GM12891 (cell line): ENCODE measurements around the gene LCOR.

Experiments
- DNase-seq: peaks from one replicate; pipeline ENCODE4 v3.0.0; 2011; ENCODE audit warnings: low spot score; ENCODE audit not compliant: insufficient read length
- FAIRE-seq: peaks from 2 replicates; lab custom pipeline; 2011; peaks lifted over from hg19 to GRCh38; lab: Jason Lieb, UNC
- PAX5 ChIP-seq: IDR thresholded peaks from 2 replicates; pipeline ENCODE4 v1.6.1; 2011; ENCODE audit warnings: low read length, moderate library complexity, mild to moderate bottlenecking; ENCODE audit not compliant: insufficient read depth, severe bottlenecking
- POLR2A ChIP-seq: IDR thresholded peaks from 2 replicates; pipeline ENCODE4 v1.6.1; 2011; ENCODE audit warnings: low read depth, low read length, control low read depth
- POLR2AphosphoS5 ChIP-seq: IDR thresholded peaks from 2 replicates; pipeline ENCODE4 v1.6.1; 2011; ENCODE audit warnings: low read depth, low read length, control low read depth
- POU2F2 ChIP-seq: IDR thresholded peaks from 2 replicates; pipeline ENCODE4 v1.6.1; 2011; ENCODE audit warnings: low read depth, mild to moderate bottlenecking, control low read depth, low read length, moderate library complexity
- SPI1 ChIP-seq: IDR thresholded peaks from 2 replicates; pipeline ENCODE4 v1.6.1; 2011; ENCODE audit warnings: low read depth, low read length, control low read depth
- TAF1 ChIP-seq: IDR thresholded peaks from 2 replicates; pipeline ENCODE4 v1.6.1; 2011; ENCODE audit warnings: low read depth, low read length, control low read depth

LCOR gene

DNA sequence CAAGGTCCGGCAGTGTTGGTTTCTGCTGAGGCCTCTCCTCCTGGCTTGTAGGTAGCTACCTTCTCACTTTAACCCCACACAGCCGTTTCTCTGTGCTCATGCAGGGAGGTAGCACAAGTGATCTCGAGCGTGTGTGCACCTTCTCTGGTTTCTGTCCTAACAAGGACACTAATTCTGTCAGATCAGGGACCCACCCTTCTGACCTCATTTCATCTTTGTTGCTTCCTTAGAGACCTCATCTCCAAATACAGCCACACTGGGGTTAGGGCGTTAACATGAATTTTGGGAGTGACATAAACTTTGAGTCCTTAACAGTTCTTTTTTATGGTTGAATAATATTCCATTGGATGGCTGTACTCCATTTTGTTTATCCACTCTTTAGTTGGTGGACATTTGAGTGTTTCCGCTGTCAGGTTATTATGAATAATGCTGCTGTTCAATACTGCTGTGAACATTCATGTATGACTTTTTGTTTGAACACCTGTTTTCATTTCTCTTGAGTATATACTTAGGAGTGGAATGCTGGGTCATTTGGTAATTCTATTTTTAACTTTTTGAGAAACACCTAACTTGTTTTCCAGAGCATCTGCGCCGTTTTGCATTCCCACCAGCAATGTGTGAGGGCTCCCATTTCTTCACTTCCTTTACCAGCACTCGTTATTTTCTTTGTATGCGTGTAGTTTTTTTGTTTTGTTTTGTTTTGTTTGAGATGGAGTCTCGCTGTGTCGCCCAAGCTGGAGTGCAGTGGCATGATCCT, 57.5 kb downstream of the LCOR start:
- FAIRE-seq (peak; percentile 26), DNase-seq (no peak)
- TF ChIP-seq TAF1 (no peak), POLR2AphosphoS5 (no peak), POU2F2 (no peak)

DNA sequence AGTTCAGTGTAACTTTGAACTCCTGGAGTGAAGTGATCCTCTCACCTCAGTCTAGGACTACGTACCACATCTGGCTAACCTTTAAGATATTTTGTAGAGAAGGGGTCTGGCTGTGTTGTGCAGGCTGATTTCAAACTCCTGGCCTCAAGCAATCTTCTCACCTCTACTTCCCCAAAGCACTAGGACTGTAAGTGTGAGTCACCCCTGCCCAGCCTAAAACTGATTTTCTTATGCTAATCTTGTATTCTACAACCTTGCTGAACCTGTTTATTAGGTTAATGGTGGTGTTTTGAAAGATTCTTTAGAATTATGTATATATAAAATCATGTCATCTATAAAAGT, 58.0 kb downstream of the LCOR start:
- FAIRE-seq = peak; percentile 16
- DNase-seq = no peak
- TF ChIP-seq POLR2AphosphoS5 = no peak
- no peak for TF ChIP-seq POLR2A
- TF ChIP-seq SPI1 = no peak
- no peak for TF ChIP-seq TAF1
- no peak for TF ChIP-seq POU2F2
- no peak for TF ChIP-seq PAX5

GRCh38 chr10:96890580-96890979, 58.5 kb downstream of the LCOR start:
- no peak for DNase-seq
- no peak for FAIRE-seq
- TF ChIP-seq POU2F2 (no peak), SPI1 (no peak), POLR2AphosphoS5 (no peak), POLR2A (no peak), PAX5 (no peak), TAF1 (no peak)

DNA sequence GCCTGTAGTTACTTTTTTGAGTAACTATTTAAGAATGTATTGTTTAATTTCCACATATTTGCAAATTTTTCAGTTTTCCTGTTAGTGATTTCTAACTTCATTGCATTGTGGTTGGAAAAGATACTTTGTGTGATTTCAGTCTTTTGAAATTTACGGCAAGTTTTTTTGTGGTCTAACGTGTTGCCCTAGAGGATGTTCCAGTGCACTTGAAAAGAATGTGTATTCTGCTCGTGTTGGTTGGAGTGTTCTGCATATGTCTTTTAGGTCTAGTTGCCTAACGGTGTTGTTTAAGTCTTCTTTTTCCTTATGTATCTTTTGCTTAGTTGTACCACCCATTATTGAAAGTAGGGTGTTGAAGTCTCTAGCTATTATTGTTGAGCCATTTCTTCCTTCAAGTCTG, 59.7 kb downstream of the LCOR start:
- FAIRE-seq = peak; percentile 48

DNA sequence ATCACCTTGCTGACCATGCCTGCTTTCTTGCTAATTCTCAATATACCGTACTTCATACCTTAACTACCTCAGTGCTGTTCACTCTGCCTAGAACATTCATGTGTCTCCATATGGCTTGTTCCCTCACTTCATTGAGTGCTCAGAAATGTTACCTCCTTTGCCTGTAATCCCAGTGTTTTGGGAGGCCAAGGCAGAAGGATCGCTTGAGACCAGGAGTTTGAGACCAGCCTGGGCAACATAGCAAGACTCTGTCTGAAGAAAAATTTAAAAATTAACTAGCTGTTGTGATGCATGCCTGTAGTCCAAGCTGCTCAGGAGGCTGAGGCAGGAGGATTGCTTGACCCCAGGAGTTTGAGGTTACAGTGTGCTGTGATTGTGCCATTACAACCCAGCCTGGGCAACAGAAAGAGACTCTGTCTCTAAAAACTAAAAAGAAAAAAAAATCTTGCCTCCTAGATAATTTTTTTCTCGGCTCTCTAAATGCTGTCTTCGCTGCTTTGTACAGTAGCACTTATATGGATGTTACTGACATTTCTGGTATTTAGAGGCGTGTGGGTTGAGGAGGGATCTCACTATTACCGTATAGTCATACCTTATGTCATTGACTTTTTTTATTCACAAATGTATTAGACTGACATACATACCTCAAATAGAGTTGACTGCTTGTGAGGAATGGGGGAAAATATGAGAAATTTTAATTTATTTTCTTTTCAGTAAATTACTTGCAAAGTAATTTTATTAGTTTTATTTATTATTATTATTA, 63.7 kb downstream of the LCOR start:
- FAIRE-seq = peak; percentile 9
- no peak for DNase-seq
- TF ChIP-seq SPI1 (no peak), POU2F2 (no peak), PAX5 (no peak), POLR2AphosphoS5 (no peak), POLR2A (no peak), TAF1 (no peak)

More for the DNA sequence above, 59.7 kb downstream of the LCOR start:
- no peak for DNase-seq
- TF ChIP-seq TAF1 (no peak), POLR2A (no peak), SPI1 (no peak), POLR2AphosphoS5 (no peak), PAX5 (no peak), POU2F2 (no peak)

DNA sequence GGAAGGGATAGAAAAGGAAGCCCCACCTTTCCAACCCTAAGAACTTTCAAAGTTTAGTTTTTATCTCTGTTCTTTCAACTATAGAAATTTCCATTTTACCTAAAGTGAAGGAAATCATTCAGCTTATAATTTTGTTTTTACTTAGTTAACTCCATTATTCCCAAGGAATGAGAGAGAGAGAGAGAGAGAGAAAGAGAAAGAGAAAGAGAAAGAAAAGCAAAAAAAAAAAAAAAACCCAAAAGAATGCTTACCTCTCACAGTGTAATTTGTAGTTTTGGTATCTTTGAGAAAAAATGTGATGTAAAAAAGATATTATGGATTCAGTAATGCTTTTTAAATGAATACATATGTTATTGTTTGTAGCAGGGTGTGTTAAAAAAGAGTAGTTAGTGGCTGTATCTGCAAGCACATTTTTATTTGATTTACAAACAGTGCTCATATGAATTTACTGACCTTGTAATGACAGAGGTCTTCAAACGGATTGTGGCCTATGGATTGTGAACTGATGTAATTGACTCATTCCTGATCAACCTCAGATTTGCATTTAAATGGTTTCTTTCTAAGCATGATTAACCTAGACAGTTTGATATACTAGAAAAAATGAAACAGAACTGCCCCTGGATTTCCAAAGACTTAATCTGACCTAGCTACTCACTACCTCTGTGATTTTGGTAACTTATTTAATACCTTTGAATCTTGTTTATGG, 64.9 kb downstream of the LCOR start:
- FAIRE-seq = peak; percentile 16
- TF ChIP-seq POLR2A = no peak
- TF ChIP-seq SPI1 = no peak
- TF ChIP-seq PAX5 = no peak
- no peak for TF ChIP-seq TAF1
- TF ChIP-seq POLR2AphosphoS5 = no peak
- no peak for TF ChIP-seq POU2F2
- DNase-seq = no peak

DNA sequence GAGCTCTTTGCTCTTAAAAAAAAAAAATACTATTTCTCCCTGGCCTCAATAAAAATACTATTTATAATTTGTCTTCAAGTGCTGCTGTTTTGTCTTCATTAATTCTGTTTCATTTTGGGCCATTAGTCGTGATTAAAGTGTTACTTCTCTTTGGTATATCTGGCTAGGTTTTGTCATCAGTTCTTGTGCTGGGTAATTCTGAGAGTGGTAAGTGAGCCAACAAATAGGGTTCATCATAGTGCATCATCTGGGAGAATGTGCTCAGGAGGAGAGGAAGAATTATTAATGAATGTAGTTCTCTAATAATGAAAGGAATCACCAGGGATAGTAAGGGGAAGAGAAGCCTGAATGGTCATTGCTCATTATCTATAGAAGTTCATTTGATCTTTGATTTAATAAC, 70.0 kb downstream of the LCOR start:
- no peak for FAIRE-seq
- no peak for DNase-seq
- TF ChIP-seq POU2F2 (no peak), TAF1 (no peak), POLR2AphosphoS5 (no peak), SPI1 (no peak), PAX5 (no peak)

DNA sequence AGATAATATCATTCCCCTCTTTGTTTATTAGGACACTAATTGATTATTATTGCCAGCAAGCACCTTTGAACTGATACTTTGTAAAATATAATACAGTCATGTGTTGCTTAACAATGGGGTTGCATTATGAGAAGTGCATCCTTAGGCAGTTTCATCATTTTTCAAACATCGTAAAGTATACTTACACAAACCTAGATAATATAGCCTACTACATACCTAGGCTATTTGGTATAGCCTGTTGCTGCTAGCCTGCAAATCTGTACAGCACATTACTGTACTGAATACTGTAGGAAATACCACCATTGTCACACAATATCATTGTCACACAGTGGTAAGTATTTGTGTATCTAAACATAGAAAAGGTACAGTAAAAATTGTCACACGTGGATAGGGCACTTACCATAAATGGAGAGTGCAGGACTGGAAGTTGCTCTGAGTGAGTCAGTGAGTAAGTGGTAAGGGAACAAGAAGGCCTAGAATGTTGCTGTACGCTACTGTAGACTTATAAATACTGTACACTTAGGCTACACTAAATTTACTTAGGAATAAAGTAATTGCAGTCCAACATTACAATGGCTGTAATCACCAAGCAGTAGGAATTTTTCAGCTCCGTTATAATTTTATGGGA, 70.7 kb downstream of the LCOR start:
- no peak for TF ChIP-seq POLR2AphosphoS5
- TF ChIP-seq POLR2A = no peak
- no peak for TF ChIP-seq SPI1
- TF ChIP-seq TAF1 = no peak
- TF ChIP-seq PAX5 = no peak
- TF ChIP-seq POU2F2 = no peak
- DNase-seq (no peak), FAIRE-seq (peak; percentile 78)

- no peak for TF ChIP-seq SPI1
- TF ChIP-seq POU2F2 = no peak
- no peak for TF ChIP-seq POLR2A
- TF ChIP-seq POLR2AphosphoS5 = no peak
- TF ChIP-seq TAF1 = no peak
- TF ChIP-seq PAX5 = no peak
- no peak for FAIRE-seq
- no peak for DNase-seq
Observed at GRCh38 chr10:96904648-96905047, 72.5 kb downstream of the LCOR start.
